SK-N-SH (cell line): ENCODE results near the gene TRIM44. TPM values are rescaled to one million over a fixed set of nuclear protein-coding genes. Genes with fewer than 3 reads are reported as not detected.
A peak's percentile ranks its signal among the peaks of the same experiment; 100 is the strongest.

Source experiments
- CTCF ChIA-PET: fragments of 300-600, 350-600 bp; formaldehyde crosslinking; extraction: SDS; loops from one replicate; lab custom pipeline; 2021; lab: Yijun Ruan, JAX
- POLR2A ChIA-PET: fragments of 350-600 bp; sonication (Branson Sonifier 250); formaldehyde crosslinking; extraction: SDS; loops from one replicate; lab custom pipeline; 2020; ENCODE audit warnings: antibody characterized with exemption, inconsistent platforms; lab: Yijun Ruan, JAX
- DNase-seq: peaks from one replicate; pipeline ENCODE4 v3.0.0; 2012
- H2AFZ ChIP-seq: fragments of 200-600 bp; sonication (generic); 2 replicates; pipeline ENCODE4 v1.8.1; 2016; ENCODE audit warnings: antibody characterized with exemption, mild to moderate bottlenecking, low read depth
- H3F3A ChIP-seq: fragments of 200-600 bp; sonication (generic); replicated peaks from 2 replicates; pipeline ENCODE3; 2016; ENCODE audit warnings: antibody characterized with exemption, mild to moderate bottlenecking; ENCODE audit not compliant: insufficient read depth
- H3K27ac ChIP-seq, 2 experiments: fragments of 200-500 bp in 1 of 2; fragments of 200-600 bp in 1 of 2; sonication (Bioruptor generic) in 1 of 2; sonication (generic), shearing (Covaris generic) in 1 of 2; 2 replicates each; pipeline versions ENCODE4 v1.5.1 to v1.6.1; 2014 to 2016; ENCODE audit warnings: low read depth in 2 of 2, inconsistent platforms in 1 of 2, low read length in 1 of 2, mild to moderate bottlenecking in 1 of 2, mixed read lengths in 1 of 2
- H3K27me3 ChIP-seq: fragments of 200-600 bp; sonication (generic), shearing (Covaris generic); 2 replicates; pipeline ENCODE4 v1.6.1; 2016; ENCODE audit warnings: mixed run types; ENCODE audit not compliant: insufficient read depth
- H3K36me3 ChIP-seq, 2 experiments: fragments of 200-500 bp in 1 of 2; fragments of 200-600 bp in 1 of 2; sonication (Bioruptor generic) in 1 of 2; sonication (generic) in 1 of 2; replicated peaks in 1 of 2; 2 replicates each; pipeline versions ENCODE3 to v1.5.1; 2014 to 2016; ENCODE audit warnings: low read length in 1 of 2, mild to moderate bottlenecking in 1 of 2; ENCODE audit not compliant: insufficient read depth in 2 of 2, control insufficient read depth in 1 of 2
- H3K4me1 ChIP-seq, 2 experiments: fragments of 200-500 bp in 1 of 2; fragments of 200-600 bp in 1 of 2; sonication (Bioruptor generic) in 1 of 2; sonication (generic), shearing (Covaris generic) in 1 of 2; 2 replicates each; pipeline versions ENCODE4 v1.5.1 to v1.6.1; 2014 to 2016; ENCODE audit warnings: low read depth in 1 of 2, low read length in 1 of 2, mixed run types in 1 of 2; ENCODE audit not compliant: insufficient read depth in 2 of 2, control insufficient read depth in 1 of 2
- H3K4me2 ChIP-seq: fragments of 200-600 bp; sonication (generic), shearing (Covaris generic); 2 replicates; pipeline ENCODE4 v1.6.1; 2017; ENCODE audit warnings: mixed run types
- H3K4me3 ChIP-seq, 2 experiments: fragments of 200-500 bp in 1 of 2; fragments of 200-600 bp in 1 of 2; sonication (Bioruptor generic) in 1 of 2; sonication (generic), shearing (Covaris generic) in 1 of 2; 2 replicates each; pipeline versions ENCODE4 v1.5.1 to v1.8.1; 2014 to 2016; ENCODE audit warnings: low read depth in 2 of 2, inconsistent platforms in 1 of 2, low read length in 1 of 2, mild to moderate bottlenecking in 1 of 2, mixed read lengths in 1 of 2, moderate library complexity in 1 of 2
- H3K79me2 ChIP-seq: fragments of 200-600 bp; sonication (generic); 2 replicates; pipeline ENCODE4 v1.8.1; 2017; ENCODE audit warnings: mild to moderate bottlenecking; ENCODE audit not compliant: insufficient read depth
- H3K9ac ChIP-seq: fragments of 200-600 bp; sonication (generic); 2 replicates; pipeline ENCODE4 v1.6.1; 2017; ENCODE audit warnings: mixed run types
- H3K9me2 ChIP-seq: fragments of 200-600 bp; sonication (generic); 2 replicates; pipeline ENCODE4 v1.6.1; 2017; ENCODE audit warnings: mixed run types
- H3K9me3 ChIP-seq: fragments of 200-600 bp; sonication (generic); 2 replicates; pipeline ENCODE4 v1.6.1; 2017; ENCODE audit warnings: mixed run types, mild to moderate bottlenecking, moderate library complexity
- H4K20me1 ChIP-seq: fragments of 200-600 bp; sonication (generic); 2 replicates; pipeline ENCODE4 v1.6.1; 2017; ENCODE audit warnings: mild to moderate bottlenecking, mixed run types; ENCODE audit not compliant: insufficient read depth
- ELF1 ChIP-seq: IDR thresholded peaks from 2 replicates; pipeline ENCODE4 v1.4.0; 2012
- EZH2phosphoT487 ChIP-seq: fragments of 200-600 bp; sonication (generic); IDR thresholded peaks from 2 replicates; pipeline ENCODE4 v1.6.1; 2017; ENCODE audit warnings: low read depth, mixed run types, mild to moderate bottlenecking, antibody characterized with exemption, moderate library complexity, borderline replicate concordance
- FOSL2 ChIP-seq: IDR thresholded peaks from 2 replicates; pipeline ENCODE4 v1.4.0; 2012; ENCODE audit warnings: low read depth, mild to moderate bottlenecking, moderate library complexity, borderline replicate concordance
- FOXJ3 ChIP-seq: sonication (generic); formaldehyde crosslinking; IDR thresholded peaks from 2 replicates; pipeline ENCODE4 v1.5.1; 2020; ENCODE audit warnings: mild to moderate bottlenecking, missing genetic modification reagents
- IRF3 ChIP-seq: fragments of 150-350 bp; IDR thresholded peaks from 2 replicates; pipeline ENCODE4 v1.6.1; 2016; ENCODE audit warnings: mild to moderate bottlenecking, low read depth, low read length
- JUND ChIP-seq: IDR thresholded peaks from 2 replicates; pipeline ENCODE4 v1.4.0; 2012
- MEF2A ChIP-seq: IDR thresholded peaks from 2 replicates; pipeline ENCODE4 v1.4.0; 2012; ENCODE audit warnings: low read depth, borderline replicate concordance
- SIN3A ChIP-seq: IDR thresholded peaks from 2 replicates; pipeline ENCODE4 v1.6.1; 2012; ENCODE audit warnings: low read depth, mild to moderate bottlenecking, low read length, moderate library complexity, borderline replicate concordance
- TEAD4 ChIP-seq: IDR thresholded peaks from 2 replicates; pipeline ENCODE4 v1.4.0; 2012; ENCODE audit warnings: mild to moderate bottlenecking, borderline replicate concordance; ENCODE audit not compliant: insufficient read depth
- WGBS: methylation state at CpG from one replicate; pipeline ENCODE4 v1.1.6; 2017; ENCODE audit warnings: low lambda C conversion rate; 5-methylcytosine and 5-hydroxymethylcytosine counted together
- polyA plus RNA-seq, 3 experiments: library from polyadenylated mRNA; depleted of rRNA; stranded (reverse); fragments of >200 nt; gene quantifications; 2 replicates each; pipeline ENCODE4 v1.2.3, GENCODE V29; 2012
- TF ChIP-seq, protein P1 (sequence below): fragments of 200-600 bp; sonication (generic); IDR thresholded peaks from 2 replicates; pipeline ENCODE4 v1.6.1; 2017; ENCODE audit warnings: antibody characterized with exemption, mild to moderate bottlenecking, moderate library complexity

Gene TRIM44
- polyA plus RNA-seq, 1 of the 3 experiments (the other 2 are of a cell fraction): 34.1 TPM

DNA sequence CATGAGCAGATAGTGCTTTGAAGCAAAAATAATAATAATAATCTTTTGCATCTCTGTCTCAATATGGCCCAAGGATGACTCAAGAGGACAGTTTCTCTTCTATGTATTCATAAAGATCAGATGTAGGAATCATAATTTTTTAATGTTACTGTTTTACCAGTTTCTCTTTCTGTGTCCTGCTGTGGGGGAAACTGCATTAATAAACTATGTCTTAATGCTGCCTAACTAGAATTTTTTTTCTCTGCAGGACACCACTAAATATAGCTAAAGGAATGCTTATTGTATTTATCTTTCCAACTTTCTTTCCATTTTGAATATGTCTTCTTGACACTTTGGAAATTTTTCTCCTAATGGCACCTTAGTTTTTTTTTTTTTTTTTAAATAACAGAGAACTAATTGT lies 37.8 kb upstream of the TRIM44 start:
- Histone ChIP-seq H3K4me3 (no peak overlapping the region), H3F3A (peaks cover 55% of the 10 kb centered on the region), H3K36me3 (peaks cover 2 to 8% of the 10 kb centered on the region in 2 experiments), H4K20me1 (no peaks in the 10 kb centered on the region), H3K27me3 (no peaks in the 10 kb centered on the region), H3K27ac (peak overlapping the region in 1 of 2 experiments; percentile 94; a peak in 3 of 4 replicates), H2AFZ (no peak overlapping the region), H3K4me2 (no peak overlapping the region), H3K9me2 (no peaks in the 10 kb centered on the region), H3K79me2 (peaks cover 30% of the 10 kb centered on the region), H3K4me1 (peaks cover 15 to 60% of the 10 kb centered on the region in 2 experiments; a peak in 3 of 4 replicates), H3K9ac (no peak overlapping the region), H3K9me3 (no peaks in the 10 kb centered on the region)
- TF ChIP-seq EZH2phosphoT487: no peak
- no peak for TF ChIP-seq FOXJ3 (CRISPR knock-in tag)
- TF ChIP-seq ELF1: no peak
- TF ChIP-seq IRF3: no peak
- TF ChIP-seq, protein P1, sequence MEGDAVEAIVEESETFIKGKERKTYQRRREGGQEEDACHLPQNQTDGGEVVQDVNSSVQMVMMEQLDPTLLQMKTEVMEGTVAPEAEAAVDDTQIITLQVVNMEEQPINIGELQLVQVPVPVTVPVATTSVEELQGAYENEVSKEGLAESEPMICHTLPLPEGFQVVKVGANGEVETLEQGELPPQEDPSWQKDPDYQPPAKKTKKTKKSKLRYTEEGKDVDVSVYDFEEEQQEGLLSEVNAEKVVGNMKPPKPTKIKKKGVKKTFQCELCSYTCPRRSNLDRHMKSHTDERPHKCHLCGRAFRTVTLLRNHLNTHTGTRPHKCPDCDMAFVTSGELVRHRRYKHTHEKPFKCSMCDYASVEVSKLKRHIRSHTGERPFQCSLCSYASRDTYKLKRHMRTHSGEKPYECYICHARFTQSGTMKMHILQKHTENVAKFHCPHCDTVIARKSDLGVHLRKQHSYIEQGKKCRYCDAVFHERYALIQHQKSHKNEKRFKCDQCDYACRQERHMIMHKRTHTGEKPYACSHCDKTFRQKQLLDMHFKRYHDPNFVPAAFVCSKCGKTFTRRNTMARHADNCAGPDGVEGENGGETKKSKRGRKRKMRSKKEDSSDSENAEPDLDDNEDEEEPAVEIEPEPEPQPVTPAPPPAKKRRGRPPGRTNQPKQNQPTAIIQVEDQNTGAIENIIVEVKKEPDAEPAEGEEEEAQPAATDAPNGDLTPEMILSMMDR: no peak
- TF ChIP-seq JUND: no peak
- TF ChIP-seq FOSL2: no peak
- CTCF ChIA-PET: interaction anchor here (0.8 kb wide), 1 partner anchor 634 kb away, joined by 3 read pairs; no protein-coding TSS in a partner anchor
- POLR2A ChIA-PET: no interaction called here
- no peak for DNase-seq

- H2AFZ ChIP-seq: no peak overlapping the region
- H3K27ac ChIP-seq: no peak overlapping the region
- peaks cover 2 to 3% of the 10 kb centered on the region in 2 experiments for H3K36me3 ChIP-seq
- H3K27me3 ChIP-seq: no peaks in the 10 kb centered on the region
- no peak overlapping the region for H3K4me3 ChIP-seq
- peaks cover 4 to 58% of the 10 kb centered on the region in 2 experiments; a peak in 3 of 4 replicates for H3K4me1 ChIP-seq
- peaks cover 13% of the 10 kb centered on the region for H3K79me2 ChIP-seq
- no peaks in the 10 kb centered on the region for H3K9me2 ChIP-seq
- POLR2A ChIA-PET: no interaction called here
- CTCF ChIA-PET: interaction anchor here (1.2 kb wide), 1 partner anchor 13 kb away, joined by 3 read pairs; no protein-coding TSS in a partner anchor
- H3K9me3 ChIP-seq: no peaks in the 10 kb centered on the region
- no peaks in the 10 kb centered on the region for H4K20me1 ChIP-seq
- 98% methylated on average over 2 of the region's 2 CpGs for WGBS
- H3K4me2 ChIP-seq: no peak overlapping the region
- H3K9ac ChIP-seq: no peak overlapping the region
- no peak for TF ChIP-seq MEF2A
- TF ChIP-seq, protein P1: no peak
- no peak for TF ChIP-seq SIN3A
- TF ChIP-seq TEAD4: no peak
- no peak for TF ChIP-seq ELF1
- H3F3A ChIP-seq: peaks cover 44% of the 10 kb centered on the region
- DNase-seq: no peak
Measured at GRCh38 chr11:35626501-35626900, 36.1 kb upstream of the TRIM44 start.
